CD14-positive monocyte (primary cell): ENCODE data around the gene UBE2E1. TPM values are rescaled to one million over a fixed set of nuclear protein-coding genes. Genes with fewer than 3 reads are reported as not detected.

Source experiments
- DNase-seq, 3 donors: peaks; one replicate each; pipeline ENCODE4 v3.0.0-alpha.2; 2011 to 2022
- H2AFZ ChIP-seq: 2 replicates; pipeline ENCODE4 v1.6.0; 2012; ENCODE audit warnings: mild to moderate bottlenecking, low read depth, low read length, inconsistent platforms; ENCODE audit not compliant: insufficient read depth, poor library complexity, severe bottlenecking
- H3K27ac ChIP-seq, 2 donors: 1 replicate in 1 of 2; 2 replicates in 1 of 2; pipeline ENCODE4 v1.5.1; 2012 to 2013; ENCODE audit warnings: low read length in 2 of 2, control low read depth in 1 of 2, inconsistent platforms in 1 of 2, low read depth in 1 of 2, mild to moderate bottlenecking in 1 of 2
- H3K27me3 ChIP-seq, 2 donors: one replicate each; pipeline versions ENCODE4 v1.6.0 to v1.6.1; 2011 to 2013; ENCODE audit warnings: low read length in 2 of 2; ENCODE audit not compliant: control insufficient read depth in 2 of 2, insufficient read depth in 2 of 2
- H3K36me3 ChIP-seq, 2 donors: replicated peaks in 1 of 2; 1 replicate in 1 of 2; 2 replicates in 1 of 2; pipeline versions ENCODE4 v1.5.1 to v1.6.1; 2012 to 2013; ENCODE audit warnings: low read length in 2 of 2, control low read depth in 1 of 2, inconsistent platforms in 1 of 2, mild to moderate bottlenecking in 1 of 2; ENCODE audit not compliant: insufficient read depth in 2 of 2, control insufficient read depth in 1 of 2
- H3K4me1 ChIP-seq, 2 donors: 1 replicate in 1 of 2; 2 replicates in 1 of 2; pipeline versions ENCODE4 v1.5.1 to v1.6.1; 2012 to 2013; ENCODE audit warnings: low read length in 2 of 2, control low read depth in 1 of 2, inconsistent platforms in 1 of 2, mild to moderate bottlenecking in 1 of 2, moderate library complexity in 1 of 2; ENCODE audit not compliant: insufficient read depth in 2 of 2, control insufficient read depth in 1 of 2
- H3K4me2 ChIP-seq: replicated peaks from 2 replicates; pipeline ENCODE3; 2012; ENCODE audit warnings: low read length, moderate library complexity, mild to moderate bottlenecking; ENCODE audit not compliant: poor library complexity, severe bottlenecking; ENCODE audit errors: extremely low read depth
- H3K4me3 ChIP-seq, 3 experiments: fragments of 200-600 bp in 1 of 3; sonication (generic) in 1 of 3; replicated peaks in 1 of 3; 1 replicate in 2 of 3; 2 replicates in 1 of 3; pipeline ENCODE4 v1.5.1; 2011 to 2013; ENCODE audit warnings: low read length in 3 of 3, mild to moderate bottlenecking in 3 of 3, control low read depth in 2 of 3, low read depth in 2 of 3, inconsistent platforms in 1 of 3, moderate library complexity in 1 of 3
- H3K79me2 ChIP-seq: 2 replicates; pipeline ENCODE4 v1.6.0; 2012; ENCODE audit warnings: mild to moderate bottlenecking, control low read depth, inconsistent platforms, low read length, moderate library complexity; ENCODE audit not compliant: insufficient read depth
- H3K9ac ChIP-seq: 2 replicates; pipeline ENCODE4 v1.6.0; 2017; ENCODE audit warnings: low read length, mild to moderate bottlenecking; ENCODE audit not compliant: insufficient read depth, poor library complexity, severe bottlenecking
- H3K9me3 ChIP-seq, 2 donors: replicated peaks in 1 of 2; 1 replicate in 1 of 2; 2 replicates in 1 of 2; pipeline versions ENCODE4 v1.5.1 to v1.6.1; 2012 to 2013; ENCODE audit warnings: low read length in 2 of 2, control low read depth in 1 of 2; ENCODE audit not compliant: control insufficient read depth in 1 of 2, insufficient read depth in 1 of 2
- H4K20me1 ChIP-seq: 2 replicates; pipeline ENCODE4 v1.6.0; 2012; ENCODE audit warnings: mild to moderate bottlenecking, low read length, control low read depth, moderate library complexity; ENCODE audit not compliant: insufficient read depth
- H3K27ac Mint-ChIP-seq, 7 donors: one replicate each; pipeline ENCODE4 v1.8.0; 2020; ENCODE audit warnings: mild to moderate bottlenecking in 7 of 7, mixed read lengths in 7 of 7, moderate library complexity in 6 of 7, inconsistent platforms in 2 of 7
- H3K27me3 Mint-ChIP-seq, 3 donors: one replicate each; pipeline ENCODE4 v1.8.0; 2021 to 2022; ENCODE audit warnings: low read depth in 3 of 3, mild to moderate bottlenecking in 3 of 3, mixed read lengths in 3 of 3, moderate library complexity in 3 of 3, inconsistent platforms in 1 of 3
- H3K36me3 Mint-ChIP-seq, 2 donors: one replicate each; pipeline ENCODE4 v1.8.0; 2020; ENCODE audit warnings: mixed read lengths in 2 of 2, inconsistent platforms in 1 of 2, mild to moderate bottlenecking in 1 of 2
- H3K4me1 Mint-ChIP-seq: one replicate; pipeline ENCODE4 v1.8.0; 2020; ENCODE audit warnings: mild to moderate bottlenecking, mixed read lengths
- H3K4me3 Mint-ChIP-seq, 2 donors: one replicate each; pipeline ENCODE4 v1.8.0; 2020; ENCODE audit warnings: mild to moderate bottlenecking in 2 of 2, mixed read lengths in 2 of 2, moderate library complexity in 1 of 2
- H3K9me3 Mint-ChIP-seq, 7 donors: one replicate each; pipeline ENCODE4 v1.8.0; 2020 to 2022; ENCODE audit warnings: mixed read lengths in 7 of 7, mild to moderate bottlenecking in 6 of 7, moderate library complexity in 6 of 7, inconsistent platforms in 2 of 7
- CTCF ChIP-seq: fragments of 200-600 bp; IDR thresholded peaks from one replicate; pipeline ENCODE4 v1.8.0; 2022; ENCODE audit warnings: antibody characterized with exemption, mild to moderate bottlenecking
- WGBS: methylation state at CpG from one replicate; pipeline ENCODE4 v1.1.5; 2013; ENCODE audit warnings: missing lambda C conversion rate; ENCODE audit not compliant: insufficient coverage; 5-methylcytosine and 5-hydroxymethylcytosine counted together
- intact Hi-C, 2 donors: fragments of 100-400 bp; cut with micrococcal nuclease; formaldehyde crosslinking; loops; one replicate each; pipeline versions ENCODE4 v1.15.0 to v1.15.1; 2023
- polyA plus RNA-seq, 3 donors: library from polyadenylated mRNA; depleted of rRNA in 1 of 3; unstranded in 2 of 3; stranded (reverse) in 1 of 3; fragments of 300-500 nt in 2 of 3; fragments of >200 nt in 1 of 3; fragmentation: Illumina TruSeq in 2 of 3; gene quantifications; 1 replicate in 2 of 3; 2 replicates in 1 of 3; pipeline ENCODE4 v1.2.3, GENCODE V29; 2012 to 2021

Gene UBE2E1
- polyA plus RNA-seq, 3 donors = 31.3 to 60.2 (median 34.6) TPM

GRCh38 chr3:23873941-23874340 is 68.2 kb downstream of the UBE2E1 start:
- intact Hi-C loops = no loop called here
- no peak overlapping the region for H3K9ac ChIP-seq
- no peak for DNase-seq
- H3K27me3 ChIP-seq = no peaks in the 10 kb centered on the region
- peaks cover 0 to 4% (median 0%) of the 10 kb centered on the region in 3 donors for H3K27me3 Mint-ChIP-seq
- H3K4me1 ChIP-seq = peaks cover 10 to 11% of the 10 kb centered on the region in 2 donors
- peaks cover 75% of the 10 kb centered on the region for H4K20me1 ChIP-seq
- no peak overlapping the region for H2AFZ ChIP-seq
- H3K9me3 Mint-ChIP-seq = peaks cover 0 to 3% (median 0%) of the 10 kb centered on the region in 7 donors
- H3K4me1 Mint-ChIP-seq = peaks cover 26% of the 10 kb centered on the region
- no CpG with 5 or more reads among the region's 2 CpGs for WGBS
- H3K4me2 ChIP-seq = no peak overlapping the region
- no peak overlapping the region for H3K4me3 Mint-ChIP-seq
- no peak for TF ChIP-seq CTCF
- H3K9me3 ChIP-seq = no peaks in the 10 kb centered on the region
- H3K79me2 ChIP-seq = peaks cover 46% of the 10 kb centered on the region
- peak overlapping the region in 2 of 7 donors; percentile 37 to 41 for H3K27ac Mint-ChIP-seq
- H3K36me3 ChIP-seq = peaks cover 0 to 6% of the 10 kb centered on the region in 2 donors
- no peak overlapping the region for H3K27ac ChIP-seq
- peaks cover 0 to 5% of the 10 kb centered on the region in 2 donors for H3K36me3 Mint-ChIP-seq
- H3K4me3 ChIP-seq = no peak overlapping the region

- no peak overlapping the region for H2AFZ ChIP-seq
Observed at GRCh38 chr3:23874359-23875112, 68.8 kb downstream of the UBE2E1 start.

More at GRCh38 chr3:23874359-23875112, 68.8 kb downstream of the UBE2E1 start:
- Histone ChIP-seq H3K4me3 (no peak overlapping the region), H3K9me3 (no peaks in the 10 kb centered on the region), H3K27ac (no peak overlapping the region), H3K4me2 (no peak overlapping the region), H3K9ac (no peak overlapping the region), H3K79me2 (peaks cover 46% of the 10 kb centered on the region), H3K27me3 (no peaks in the 10 kb centered on the region), H3K4me1 (peaks cover 10 to 11% of the 10 kb centered on the region in 2 donors), H4K20me1 (peaks cover 75% of the 10 kb centered on the region), H3K36me3 (peaks cover 0 to 6% of the 10 kb centered on the region in 2 donors)
- H3K27me3 Mint-ChIP-seq = peaks cover 0 to 4% (median 1%) of the 10 kb centered on the region in 3 donors
- TF ChIP-seq CTCF = no peak
- H3K4me1 Mint-ChIP-seq = peaks cover 26% of the 10 kb centered on the region
- intact Hi-C loops = no loop called here
- 100% methylated on average over 2 of the region's 6 CpGs for WGBS
- H3K36me3 Mint-ChIP-seq = peaks cover 3 to 8% of the 10 kb centered on the region in 2 donors
- no peak for DNase-seq
- H3K9me3 Mint-ChIP-seq = peaks cover 0 to 3% (median 0%) of the 10 kb centered on the region in 7 donors
- H3K4me3 Mint-ChIP-seq = no peak overlapping the region
- H3K27ac Mint-ChIP-seq = no peak overlapping the region
